ENCODE data around the gene CCDC57. TPM values are rescaled to one million over a fixed set of nuclear protein-coding genes. Genes with fewer than 3 reads are reported as not detected.

CCDC57 gene
- total and polyA plus RNA-seq, 9 of the 15 experiments (the other 6 are each of a cell fraction or from before 2014, with no cell fraction given), result 0.83 to 36.2 (median 13.6) TPM

DNA sequence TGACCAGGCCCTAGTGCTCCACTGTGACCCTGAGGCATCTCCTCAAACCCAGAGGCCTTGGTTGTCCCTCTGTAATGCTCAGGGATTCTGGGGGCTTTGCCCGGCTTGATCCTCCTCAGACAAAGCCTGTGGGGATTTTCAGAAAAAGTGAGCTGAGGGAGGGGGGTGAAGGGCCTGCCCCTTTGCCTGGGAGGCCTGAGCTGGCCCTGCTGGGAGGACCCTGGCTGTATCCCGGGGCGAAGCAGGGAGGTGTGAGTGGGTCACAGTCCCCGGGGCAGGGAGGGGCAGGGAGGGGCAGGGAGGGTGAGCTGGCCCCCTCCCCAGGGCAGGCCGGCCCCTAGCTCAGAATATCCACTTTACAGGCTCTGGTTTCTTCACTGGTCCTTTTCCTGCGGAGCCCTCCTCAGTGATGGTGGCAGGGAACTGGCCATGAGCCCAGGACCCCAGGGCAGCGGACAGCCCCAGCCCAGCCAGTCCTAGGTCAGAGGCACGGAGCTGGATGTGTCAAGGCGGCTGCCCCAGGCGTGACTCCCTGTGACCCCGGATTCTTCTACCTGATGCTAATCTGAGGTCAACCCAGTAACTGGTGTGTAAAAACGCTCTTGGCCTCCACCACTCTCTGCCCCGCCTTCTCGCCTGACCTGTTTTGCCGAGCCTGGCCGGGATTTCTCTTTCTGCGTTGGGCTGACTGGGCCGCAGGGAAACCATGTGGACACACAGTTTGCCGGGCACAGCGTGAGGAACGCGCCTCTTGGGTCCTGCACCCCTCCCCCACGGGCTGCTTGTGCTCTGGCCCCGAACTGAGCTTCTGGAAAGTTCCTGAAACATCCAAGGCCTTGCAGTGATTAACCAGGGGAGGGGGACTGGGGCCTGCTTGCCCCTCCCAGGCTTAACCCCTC is 108.8 kb downstream of the CCDC57 start (continued):
- TF ChIP-seq, protein P1, sequence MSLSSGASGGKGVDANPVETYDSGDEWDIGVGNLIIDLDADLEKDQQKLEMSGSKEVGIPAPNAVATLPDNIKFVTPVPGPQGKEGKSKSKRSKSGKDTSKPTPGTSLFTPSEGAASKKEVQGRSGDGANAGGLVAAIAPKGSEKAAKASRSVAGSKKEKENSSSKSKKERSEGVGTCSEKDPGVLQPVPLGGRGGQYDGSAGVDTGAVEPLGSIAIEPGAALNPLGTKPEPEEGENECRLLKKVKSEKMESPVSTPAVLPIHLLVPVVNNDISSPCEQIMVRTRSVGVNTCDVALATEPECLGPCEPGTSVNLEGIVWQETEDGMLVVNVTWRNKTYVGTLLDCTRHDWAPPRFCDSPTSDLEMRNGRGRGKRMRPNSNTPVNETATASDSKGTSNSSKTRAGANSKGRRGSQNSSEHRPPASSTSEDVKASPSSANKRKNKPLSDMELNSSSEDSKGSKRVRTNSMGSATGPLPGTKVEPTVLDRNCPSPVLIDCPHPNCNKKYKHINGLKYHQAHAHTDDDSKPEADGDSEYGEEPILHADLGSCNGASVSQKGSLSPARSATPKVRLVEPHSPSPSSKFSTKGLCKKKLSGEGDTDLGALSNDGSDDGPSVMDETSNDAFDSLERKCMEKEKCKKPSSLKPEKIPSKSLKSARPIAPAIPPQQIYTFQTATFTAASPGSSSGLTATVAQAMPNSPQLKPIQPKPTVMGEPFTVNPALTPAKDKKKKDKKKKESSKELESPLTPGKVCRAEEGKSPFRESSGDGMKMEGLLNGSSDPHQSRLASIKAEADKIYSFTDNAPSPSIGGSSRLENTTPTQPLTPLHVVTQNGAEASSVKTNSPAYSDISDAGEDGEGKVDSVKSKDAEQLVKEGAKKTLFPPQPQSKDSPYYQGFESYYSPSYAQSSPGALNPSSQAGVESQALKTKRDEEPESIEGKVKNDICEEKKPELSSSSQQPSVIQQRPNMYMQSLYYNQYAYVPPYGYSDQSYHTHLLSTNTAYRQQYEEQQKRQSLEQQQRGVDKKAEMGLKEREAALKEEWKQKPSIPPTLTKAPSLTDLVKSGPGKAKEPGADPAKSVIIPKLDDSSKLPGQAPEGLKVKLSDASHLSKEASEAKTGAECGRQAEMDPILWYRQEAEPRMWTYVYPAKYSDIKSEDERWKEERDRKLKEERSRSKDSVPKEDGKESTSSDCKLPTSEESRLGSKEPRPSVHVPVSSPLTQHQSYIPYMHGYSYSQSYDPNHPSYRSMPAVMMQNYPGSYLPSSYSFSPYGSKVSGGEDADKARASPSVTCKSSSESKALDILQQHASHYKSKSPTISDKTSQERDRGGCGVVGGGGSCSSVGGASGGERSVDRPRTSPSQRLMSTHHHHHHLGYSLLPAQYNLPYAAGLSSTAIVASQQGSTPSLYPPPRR (CRISPR knock-in tag; IDR thresholded peaks at IDR 0.05; ENCODE audit: borderline replicate concordance), result no peak
- TF ChIP-seq ZFX (CRISPR knock-in tag; IDR thresholded peaks at IDR 0.05) (peak; percentile 54), RAD51 (IDR thresholded peaks at IDR 0.05; ENCODE audit: borderline replicate concordance, low read depth) (no peak), CHD2 (IDR thresholded peaks at IDR 0.05; ENCODE audit: low read depth, low read length) (no peak), NUFIP1 (IDR thresholded peaks at IDR 0.05; ENCODE audit: partially characterized antibody) (no peak), FOS (IDR thresholded peaks at IDR 0.05; ENCODE audit: extremely low read depth, insufficient read length) (no peak), JUNB (CRISPR knock-in tag; conservative IDR thresholded peaks at IDR 0.05) (no peak), ZNF830 (CRISPR knock-in tag; IDR thresholded peaks at IDR 0.05) (no peak), TAF15 (IDR thresholded peaks at IDR 0.05; ENCODE audit: low read depth, low read length) (no peak)
- TF ChIP-seq, protein P2, sequence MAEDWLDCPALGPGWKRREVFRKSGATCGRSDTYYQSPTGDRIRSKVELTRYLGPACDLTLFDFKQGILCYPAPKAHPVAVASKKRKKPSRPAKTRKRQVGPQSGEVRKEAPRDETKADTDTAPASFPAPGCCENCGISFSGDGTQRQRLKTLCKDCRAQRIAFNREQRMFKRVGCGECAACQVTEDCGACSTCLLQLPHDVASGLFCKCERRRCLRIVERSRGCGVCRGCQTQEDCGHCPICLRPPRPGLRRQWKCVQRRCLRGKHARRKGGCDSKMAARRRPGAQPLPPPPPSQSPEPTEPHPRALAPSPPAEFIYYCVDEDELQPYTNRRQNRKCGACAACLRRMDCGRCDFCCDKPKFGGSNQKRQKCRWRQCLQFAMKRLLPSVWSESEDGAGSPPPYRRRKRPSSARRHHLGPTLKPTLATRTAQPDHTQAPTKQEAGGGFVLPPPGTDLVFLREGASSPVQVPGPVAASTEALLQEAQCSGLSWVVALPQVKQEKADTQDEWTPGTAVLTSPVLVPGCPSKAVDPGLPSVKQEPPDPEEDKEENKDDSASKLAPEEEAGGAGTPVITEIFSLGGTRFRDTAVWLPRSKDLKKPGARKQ (CRISPR knock-in tag; IDR thresholded peaks at IDR 0.05), result no peak
- TF ChIP-seq, protein P3, sequence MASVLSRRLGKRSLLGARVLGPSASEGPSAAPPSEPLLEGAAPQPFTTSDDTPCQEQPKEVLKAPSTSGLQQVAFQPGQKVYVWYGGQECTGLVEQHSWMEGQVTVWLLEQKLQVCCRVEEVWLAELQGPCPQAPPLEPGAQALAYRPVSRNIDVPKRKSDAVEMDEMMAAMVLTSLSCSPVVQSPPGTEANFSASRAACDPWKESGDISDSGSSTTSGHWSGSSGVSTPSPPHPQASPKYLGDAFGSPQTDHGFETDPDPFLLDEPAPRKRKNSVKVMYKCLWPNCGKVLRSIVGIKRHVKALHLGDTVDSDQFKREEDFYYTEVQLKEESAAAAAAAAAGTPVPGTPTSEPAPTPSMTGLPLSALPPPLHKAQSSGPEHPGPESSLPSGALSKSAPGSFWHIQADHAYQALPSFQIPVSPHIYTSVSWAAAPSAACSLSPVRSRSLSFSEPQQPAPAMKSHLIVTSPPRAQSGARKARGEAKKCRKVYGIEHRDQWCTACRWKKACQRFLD (CRISPR knock-in tag; IDR thresholded peaks at IDR 0.05), result peak; percentile 43; the same call in 1 of the 2 replicates
- TF ChIP-seq, protein P4, sequence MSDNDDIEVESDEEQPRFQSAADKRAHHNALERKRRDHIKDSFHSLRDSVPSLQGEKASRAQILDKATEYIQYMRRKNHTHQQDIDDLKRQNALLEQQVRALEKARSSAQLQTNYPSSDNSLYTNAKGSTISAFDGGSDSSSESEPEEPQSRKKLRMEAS (CRISPR knock-in tag; IDR thresholded peaks at IDR 0.05), result 0 out of 2 replicates have a peak, but pooled peaks have one; percentile 29
- TF ChIP-seq, protein P5, sequence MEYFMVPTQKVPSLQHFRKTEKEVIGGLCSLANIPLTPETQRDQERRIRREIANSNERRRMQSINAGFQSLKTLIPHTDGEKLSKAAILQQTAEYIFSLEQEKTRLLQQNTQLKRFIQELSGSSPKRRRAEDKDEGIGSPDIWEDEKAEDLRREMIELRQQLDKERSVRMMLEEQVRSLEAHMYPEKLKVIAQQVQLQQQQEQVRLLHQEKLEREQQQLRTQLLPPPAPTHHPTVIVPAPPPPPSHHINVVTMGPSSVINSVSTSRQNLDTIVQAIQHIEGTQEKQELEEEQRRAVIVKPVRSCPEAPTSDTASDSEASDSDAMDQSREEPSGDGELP (CRISPR knock-in tag; IDR thresholded peaks at IDR 0.05; ENCODE audit: borderline replicate concordance), result 0 out of 2 replicates have a peak, but pooled peaks have one; percentile 31
- TF ChIP-seq, protein P6, sequence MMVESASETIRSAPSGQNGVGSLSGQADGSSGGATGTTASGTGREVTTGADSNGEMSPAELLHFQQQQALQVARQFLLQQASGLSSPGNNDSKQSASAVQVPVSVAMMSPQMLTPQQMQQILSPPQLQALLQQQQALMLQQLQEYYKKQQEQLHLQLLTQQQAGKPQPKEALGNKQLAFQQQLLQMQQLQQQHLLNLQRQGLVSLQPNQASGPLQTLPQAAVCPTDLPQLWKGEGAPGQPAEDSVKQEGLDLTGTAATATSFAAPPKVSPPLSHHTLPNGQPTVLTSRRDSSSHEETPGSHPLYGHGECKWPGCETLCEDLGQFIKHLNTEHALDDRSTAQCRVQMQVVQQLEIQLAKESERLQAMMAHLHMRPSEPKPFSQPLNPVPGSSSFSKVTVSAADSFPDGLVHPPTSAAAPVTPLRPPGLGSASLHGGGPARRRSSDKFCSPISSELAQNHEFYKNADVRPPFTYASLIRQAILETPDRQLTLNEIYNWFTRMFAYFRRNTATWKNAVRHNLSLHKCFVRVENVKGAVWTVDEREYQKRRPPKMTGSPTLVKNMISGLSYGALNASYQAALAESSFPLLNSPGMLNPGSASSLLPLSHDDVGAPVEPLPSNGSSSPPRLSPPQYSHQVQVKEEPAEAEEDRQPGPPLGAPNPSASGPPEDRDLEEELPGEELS (CRISPR knock-in tag; IDR thresholded peaks at IDR 0.05; ENCODE audit: borderline replicate concordance), result 0 out of 2 replicates have a peak, but pooled peaks have one; percentile 65
